Trophoblast cell (in vitro differentiated cells and primary cell): ENCODE measurements around the gene NDRG3.

Experiments
- DNase-seq, 2 donors: peaks; one replicate each; pipeline ENCODE4 v3.0.0-alpha.2; 2016
- H2AFZ ChIP-seq: 2 replicates; pipeline ENCODE4 v1.6.1; 2013; ENCODE audit warnings: low read length, moderate library complexity, mild to moderate bottlenecking; ENCODE audit not compliant: insufficient read depth, poor library complexity
- H2AK5ac ChIP-seq: 2 replicates; pipeline ENCODE4 v1.6.1; 2013; ENCODE audit warnings: mild to moderate bottlenecking, low read length
- H2BK120ac ChIP-seq: 2 replicates; pipeline ENCODE4 v1.6.1; 2013; ENCODE audit warnings: low read length, mild to moderate bottlenecking, moderate library complexity; ENCODE audit not compliant: insufficient read depth, poor library complexity
- H2BK12ac ChIP-seq: 2 replicates; pipeline ENCODE4 v1.6.1; 2013; ENCODE audit warnings: mild to moderate bottlenecking, low read length, moderate library complexity
- H2BK5ac ChIP-seq: 2 replicates; pipeline ENCODE4 v1.6.1; 2013; ENCODE audit warnings: low read length, low read depth, moderate library complexity, mild to moderate bottlenecking; ENCODE audit not compliant: poor library complexity
- H3K14ac ChIP-seq: 2 replicates; pipeline ENCODE4 v1.6.1; 2013; ENCODE audit warnings: mild to moderate bottlenecking, low read length
- H3K18ac ChIP-seq: 2 replicates; pipeline ENCODE4 v1.6.1; 2013; ENCODE audit warnings: mild to moderate bottlenecking, low read length
- H3K23ac ChIP-seq: 2 replicates; pipeline ENCODE4 v1.6.1; 2013; ENCODE audit warnings: low read length
- H3K27ac ChIP-seq: 2 replicates; pipeline ENCODE4 v1.5.1; 2013; ENCODE audit warnings: low read depth, mild to moderate bottlenecking, inconsistent platforms, low read length, moderate library complexity
- H3K27me3 ChIP-seq: 2 replicates; pipeline ENCODE4 v1.6.1; 2013; ENCODE audit warnings: inconsistent platforms, mild to moderate bottlenecking, low read length, moderate library complexity; ENCODE audit not compliant: insufficient read depth
- H3K36me3 ChIP-seq, 2 experiments: 1 replicate in 1 of 2; 2 replicates in 1 of 2; pipeline ENCODE4 v1.6.1; 2013; ENCODE audit warnings: low read length in 2 of 2, mild to moderate bottlenecking in 2 of 2, moderate library complexity in 1 of 2; ENCODE audit not compliant: insufficient read depth in 2 of 2, control insufficient read depth in 1 of 2
- H3K4ac ChIP-seq: 2 replicates; pipeline ENCODE4 v1.6.1; 2013; ENCODE audit warnings: low read depth, mild to moderate bottlenecking, low read length, moderate library complexity
- H3K4me1 ChIP-seq, 2 experiments: 1 replicate in 1 of 2; 2 replicates in 1 of 2; pipeline ENCODE4 v1.6.1; 2013; ENCODE audit warnings: low read length in 2 of 2, mild to moderate bottlenecking in 2 of 2, moderate library complexity in 1 of 2; ENCODE audit not compliant: insufficient read depth in 2 of 2, control insufficient read depth in 1 of 2
- H3K4me2 ChIP-seq: 2 replicates; pipeline ENCODE4 v1.6.1; 2013; ENCODE audit warnings: inconsistent platforms, mild to moderate bottlenecking, low read length, moderate library complexity
- H3K4me3 ChIP-seq: 2 replicates; pipeline ENCODE4 v1.5.1; 2013; ENCODE audit warnings: mild to moderate bottlenecking, low read depth, low read length, inconsistent platforms
- H3K79me1 ChIP-seq: one replicate; pipeline ENCODE4 v1.6.1; 2013; ENCODE audit warnings: low read length
- H3K79me2 ChIP-seq: 2 replicates; pipeline ENCODE4 v1.6.1; 2013; ENCODE audit warnings: low read length, mild to moderate bottlenecking; ENCODE audit not compliant: control insufficient read depth, insufficient read depth, poor library complexity
- H3K9ac ChIP-seq: 2 replicates; pipeline ENCODE4 v1.6.1; 2013; ENCODE audit warnings: mild to moderate bottlenecking, low read length
- H3K9me3 ChIP-seq: 2 replicates; pipeline ENCODE4 v1.6.1; 2013; ENCODE audit warnings: low read depth, mild to moderate bottlenecking, control low read depth, inconsistent platforms, low read length; ENCODE audit not compliant: insufficient read depth
- H4K12ac ChIP-seq: 2 replicates; pipeline ENCODE4 v1.6.1; 2013; ENCODE audit warnings: low read depth, mild to moderate bottlenecking, low read length, moderate library complexity
- H4K8ac ChIP-seq: 2 replicates; pipeline ENCODE4 v1.6.1; 2013; ENCODE audit warnings: low read depth, mild to moderate bottlenecking, low read length, moderate library complexity
- H4K91ac ChIP-seq: one replicate; pipeline ENCODE4 v1.6.1; 2013; ENCODE audit warnings: low read depth, mild to moderate bottlenecking, low read length, moderate library complexity
- WGBS: extraction: QIAGEN DNeasy Blood & Tissue Kit; methylation state at CpG from one replicate; pipeline ENCODE4 v1.1.7; 2013; ENCODE audit warnings: missing lambda C conversion rate; ENCODE audit not compliant: insufficient read length, insufficient coverage; ENCODE audit errors: extremely low coverage; 5-methylcytosine and 5-hydroxymethylcytosine counted together

Gene NDRG3

DNA sequence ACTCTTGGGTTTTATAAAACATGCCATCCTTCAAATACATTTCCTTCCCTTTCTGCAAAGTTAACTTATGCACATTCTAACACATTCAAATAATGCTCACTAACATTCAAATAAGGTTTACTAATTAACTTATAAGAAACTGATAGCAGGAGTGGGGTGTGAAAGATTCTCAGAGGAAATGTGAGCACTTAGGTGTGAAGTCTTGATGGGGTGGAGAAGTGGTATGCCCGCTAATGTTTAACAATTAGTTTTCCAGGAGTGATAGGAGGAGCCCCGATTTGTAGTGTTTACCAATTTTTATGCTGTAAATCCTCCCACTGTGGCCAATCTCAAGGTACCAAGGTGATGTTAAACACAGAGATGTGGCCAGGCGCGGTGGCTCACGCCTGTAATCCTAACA, 46.0 kb upstream of the NDRG3 start:
- no peak overlapping the region for H3K27ac ChIP-seq
- no peaks in the 10 kb centered on the region for H3K4me1 ChIP-seq
- H2BK5ac ChIP-seq = no peak overlapping the region
- no peaks in the 10 kb centered on the region for H3K79me1 ChIP-seq
- no peak overlapping the region for H3K4me3 ChIP-seq
- peaks cover 25 to 29% of the 10 kb centered on the region in 2 experiments for H3K36me3 ChIP-seq
- no peak overlapping the region for H3K14ac ChIP-seq
- H3K23ac ChIP-seq = no peak overlapping the region
- no peak overlapping the region for H4K8ac ChIP-seq
- no peak overlapping the region for H4K12ac ChIP-seq
- H3K18ac ChIP-seq = no peak overlapping the region
- no peak overlapping the region for H3K4ac ChIP-seq
- no peak overlapping the region for H3K4me2 ChIP-seq
- no peaks in the 10 kb centered on the region for H3K79me2 ChIP-seq
- no peak overlapping the region for H2AFZ ChIP-seq
- no peaks in the 10 kb centered on the region for H3K27me3 ChIP-seq
- no peak overlapping the region for H2AK5ac ChIP-seq
- no peak overlapping the region for H4K91ac ChIP-seq
- no peak for DNase-seq
- no CpG with 5 or more reads among the region's 5 CpGs for WGBS
- H3K9ac ChIP-seq = no peak overlapping the region
- H2BK12ac ChIP-seq = no peak overlapping the region
- no peaks in the 10 kb centered on the region for H3K9me3 ChIP-seq
- no peak overlapping the region for H2BK120ac ChIP-seq

DNA sequence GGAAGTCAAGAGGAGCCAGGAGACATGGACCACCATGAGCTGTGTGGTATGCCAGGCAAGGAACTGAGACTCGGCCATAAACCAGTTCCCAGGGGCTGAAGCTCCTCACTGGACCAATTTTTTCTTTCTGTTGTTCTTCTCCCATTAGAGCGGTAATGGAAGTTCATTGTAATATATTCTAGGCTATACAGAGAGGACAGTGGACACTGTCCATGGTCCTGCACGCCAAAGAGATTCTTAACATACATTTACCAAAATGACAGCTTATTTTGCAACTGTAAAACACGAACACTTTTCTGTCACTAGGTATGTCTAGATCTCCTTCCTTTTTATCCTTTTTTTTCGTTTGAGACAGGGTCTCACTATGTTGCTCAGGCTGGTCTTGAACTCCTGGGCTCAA, 40.8 kb upstream of the NDRG3 start:
- H2BK5ac ChIP-seq = no peak overlapping the region
- no peak overlapping the region for H2AK5ac ChIP-seq
- no peak overlapping the region for H3K23ac ChIP-seq
- H4K12ac ChIP-seq = no peak overlapping the region
- H3K4me1 ChIP-seq = no peaks in the 10 kb centered on the region
- no CpG with 5 or more reads among the region's 5 CpGs for WGBS
- peak overlapping the region; percentile 25 for H3K4me3 ChIP-seq
- H2BK12ac ChIP-seq = no peak overlapping the region
- no peak overlapping the region for H2AFZ ChIP-seq
- no peak overlapping the region for H4K8ac ChIP-seq
- DNase-seq = no peak
- no peak overlapping the region for H3K9ac ChIP-seq
- H3K9me3 ChIP-seq = peaks cover 1% of the 10 kb centered on the region
- no peak overlapping the region for H3K4ac ChIP-seq
- peaks cover 30 to 33% of the 10 kb centered on the region in 2 experiments for H3K36me3 ChIP-seq
- no peaks in the 10 kb centered on the region for H3K79me1 ChIP-seq
- H4K91ac ChIP-seq = no peak overlapping the region
- no peak overlapping the region for H3K14ac ChIP-seq
- H3K27ac ChIP-seq = no peak overlapping the region
- H3K18ac ChIP-seq = no peak overlapping the region
- H3K27me3 ChIP-seq = no peaks in the 10 kb centered on the region
- H2BK120ac ChIP-seq = no peak overlapping the region
- no peak overlapping the region for H3K4me2 ChIP-seq
- H3K79me2 ChIP-seq = no peaks in the 10 kb centered on the region

GRCh38 chr20:36786246-36786645, 40.4 kb upstream of the NDRG3 start:
- no peaks in the 10 kb centered on the region for H3K79me2 ChIP-seq
- no peak overlapping the region for H3K27ac ChIP-seq
- H4K91ac ChIP-seq = no peak overlapping the region
- DNase-seq = no peak
- no peak overlapping the region for H2BK5ac ChIP-seq
- H3K4me2 ChIP-seq = no peak overlapping the region
- WGBS = no CpG with 5 or more reads among the region's 13 CpGs
- H3K4ac ChIP-seq = no peak overlapping the region
- peaks cover 1% of the 10 kb centered on the region for H3K9me3 ChIP-seq
- H2AFZ ChIP-seq = no peak overlapping the region
- H2AK5ac ChIP-seq = no peak overlapping the region
- no peak overlapping the region for H3K18ac ChIP-seq
- no peaks in the 10 kb centered on the region for H3K79me1 ChIP-seq
- H3K4me1 ChIP-seq = no peaks in the 10 kb centered on the region
- no peak overlapping the region for H2BK12ac ChIP-seq
- H3K4me3 ChIP-seq = peak overlapping the region; percentile 25
- H3K27me3 ChIP-seq = no peaks in the 10 kb centered on the region
- no peak overlapping the region for H4K12ac ChIP-seq
- no peak overlapping the region for H3K9ac ChIP-seq
- no peak overlapping the region for H3K23ac ChIP-seq
- H3K14ac ChIP-seq = no peak overlapping the region
- H2BK120ac ChIP-seq = no peak overlapping the region
- no peak overlapping the region for H4K8ac ChIP-seq
- H3K36me3 ChIP-seq = peaks cover 30 to 33% of the 10 kb centered on the region in 2 experiments

DNA sequence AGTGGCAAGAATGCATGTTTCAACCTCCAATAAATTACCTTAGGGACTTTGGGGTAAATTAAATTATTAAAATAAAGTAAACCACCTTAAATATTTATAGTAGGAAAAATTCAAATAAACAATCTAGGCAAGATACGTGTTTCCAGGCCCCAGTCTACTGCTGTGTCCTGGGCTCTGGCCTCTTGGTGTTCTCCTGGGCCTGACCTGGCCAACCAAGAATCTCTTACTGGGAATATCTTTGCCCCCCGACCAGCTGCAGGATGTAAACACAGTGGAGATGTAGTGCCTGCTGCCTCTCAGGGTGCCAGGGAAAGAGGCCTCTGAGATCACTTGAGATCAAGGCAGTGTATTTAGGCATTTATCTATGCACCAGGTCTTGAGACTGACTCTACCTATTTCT, 39.4 kb upstream of the NDRG3 start:
- H3K4me1 ChIP-seq = no peaks in the 10 kb centered on the region
- no CpG with 5 or more reads among the region's 2 CpGs for WGBS

More for the DNA sequence above, 39.4 kb upstream of the NDRG3 start:
- no peak overlapping the region for H4K91ac ChIP-seq
- H3K14ac ChIP-seq = no peak overlapping the region
- no peak overlapping the region for H2AK5ac ChIP-seq
- no peak overlapping the region for H2BK12ac ChIP-seq
- H3K4me2 ChIP-seq = no peak overlapping the region
- no peaks in the 10 kb centered on the region for H3K79me2 ChIP-seq
- no peak overlapping the region for H3K9ac ChIP-seq
- H3K27me3 ChIP-seq = no peaks in the 10 kb centered on the region
- no peak overlapping the region for H3K4ac ChIP-seq
- no peak overlapping the region for H4K12ac ChIP-seq
- H3K4me3 ChIP-seq = no peak overlapping the region
- no peak overlapping the region for H4K8ac ChIP-seq
- H3K18ac ChIP-seq = no peak overlapping the region
- H3K36me3 ChIP-seq = peaks cover 30 to 33% of the 10 kb centered on the region in 2 experiments
- H2BK120ac ChIP-seq = no peak overlapping the region
- H3K27ac ChIP-seq = no peak overlapping the region
- H3K23ac ChIP-seq = no peak overlapping the region
- H2BK5ac ChIP-seq = no peak overlapping the region
- H2AFZ ChIP-seq = no peak overlapping the region
- no peak for DNase-seq
- no peaks in the 10 kb centered on the region for H3K79me1 ChIP-seq
- H3K9me3 ChIP-seq = peaks cover 1% of the 10 kb centered on the region
